AG04449 (cell line): ENCODE results near the gene ABI3.

ENCODE experiments used
- CTCF ChIA-PET: fragments of 350-600 bp; formaldehyde crosslinking; extraction: SDS; loops from one replicate; lab custom pipeline; 2021; ENCODE audit warnings: antibody characterized with exemption; lab: Yijun Ruan, JAX
- POLR2A ChIA-PET: fragments of 400-600, 350-600 bp; formaldehyde crosslinking; extraction: SDS; loops from one replicate; lab custom pipeline; 2020; ENCODE audit warnings: antibody characterized with exemption, inconsistent platforms; lab: Yijun Ruan, JAX
- DNase-seq: peaks from one replicate; pipeline ENCODE4 v3.0.0-alpha.2; 2010; ENCODE audit warnings: low read depth, low spot score
- H3K4me3 ChIP-seq: 2 replicates; pipeline ENCODE4 v1.5.1; 2011; ENCODE audit warnings: low read depth, mild to moderate bottlenecking, control low read depth, low read length
- TF ChIP-seq, protein P1 (sequence below): IDR thresholded peaks from one replicate; pipeline ENCODE4 v1.5.1; 2011; ENCODE audit warnings: mild to moderate bottlenecking, moderate library complexity, low read length, control low read depth, inconsistent platforms; ENCODE audit not compliant: insufficient read depth; ENCODE audit errors: missing control alignments

Gene ABI3

DNA sequence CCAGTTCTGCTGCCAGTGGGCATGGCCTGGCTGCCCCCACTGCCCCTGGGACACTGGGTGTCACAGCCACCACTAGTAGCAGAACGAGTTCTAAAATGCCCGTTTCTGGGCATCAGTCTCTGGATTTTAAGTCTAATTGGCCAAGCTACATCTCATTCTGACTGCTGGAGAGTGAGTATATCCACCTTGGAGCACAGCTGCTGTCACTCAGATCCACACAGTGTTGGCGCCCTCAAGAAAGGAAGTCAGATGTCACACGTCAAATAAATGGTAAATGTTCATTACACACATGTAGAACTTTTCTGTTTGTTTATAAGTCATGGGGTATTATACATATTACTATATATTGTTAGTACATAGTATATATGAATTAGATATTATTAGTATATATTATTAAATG lies 19.6 kb upstream of the ABI3 start:
- TF ChIP-seq, protein P1, sequence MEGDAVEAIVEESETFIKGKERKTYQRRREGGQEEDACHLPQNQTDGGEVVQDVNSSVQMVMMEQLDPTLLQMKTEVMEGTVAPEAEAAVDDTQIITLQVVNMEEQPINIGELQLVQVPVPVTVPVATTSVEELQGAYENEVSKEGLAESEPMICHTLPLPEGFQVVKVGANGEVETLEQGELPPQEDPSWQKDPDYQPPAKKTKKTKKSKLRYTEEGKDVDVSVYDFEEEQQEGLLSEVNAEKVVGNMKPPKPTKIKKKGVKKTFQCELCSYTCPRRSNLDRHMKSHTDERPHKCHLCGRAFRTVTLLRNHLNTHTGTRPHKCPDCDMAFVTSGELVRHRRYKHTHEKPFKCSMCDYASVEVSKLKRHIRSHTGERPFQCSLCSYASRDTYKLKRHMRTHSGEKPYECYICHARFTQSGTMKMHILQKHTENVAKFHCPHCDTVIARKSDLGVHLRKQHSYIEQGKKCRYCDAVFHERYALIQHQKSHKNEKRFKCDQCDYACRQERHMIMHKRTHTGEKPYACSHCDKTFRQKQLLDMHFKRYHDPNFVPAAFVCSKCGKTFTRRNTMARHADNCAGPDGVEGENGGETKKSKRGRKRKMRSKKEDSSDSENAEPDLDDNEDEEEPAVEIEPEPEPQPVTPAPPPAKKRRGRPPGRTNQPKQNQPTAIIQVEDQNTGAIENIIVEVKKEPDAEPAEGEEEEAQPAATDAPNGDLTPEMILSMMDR: no peak
- DNase-seq: no peak
- H3K4me3 ChIP-seq: no peak overlapping the region
- ChIA-PET CTCF (interaction anchor here (1.0 to 17.4 kb wide), 6 partner anchors 10 to 107 kb away, joined by 3 to 165 read pairs (median 6); partner anchors contain the start of gene PHOSPHO1), POLR2A (no interaction called here)

GRCh38 chr17:49191409-49191916 lies 19.0 kb upstream of the ABI3 start:
- ChIA-PET POLR2A (interaction anchor here (0.7 kb wide), 1 partner anchor 44 kb away, joined by 4 read pairs; no protein-coding TSS in a partner anchor), CTCF (interaction anchor here (0.9 to 17.4 kb wide), 8 partner anchors 10 to 106 kb away, joined by 3 to 165 read pairs (median 3); partner anchors contain the start of gene PHOSPHO1)
- H3K4me3 ChIP-seq: peak overlapping the region; percentile 83
- TF ChIP-seq, protein P1: no peak
- no peak for DNase-seq

- peak overlapping the region; percentile 83 for H3K4me3 ChIP-seq
- TF ChIP-seq, protein P1: peak; percentile 40
- peak; percentile 41 for DNase-seq
- ChIA-PET CTCF (interaction anchor here (0.9 to 17.4 kb wide), 8 partner anchors 10 to 106 kb away, joined by 3 to 165 read pairs (median 3); partner anchors contain the start of gene PHOSPHO1), POLR2A (interaction anchor here (0.7 kb wide), 1 partner anchor 45 kb away, joined by 4 read pairs; no protein-coding TSS in a partner anchor)
Observed at GRCh38 chr17:49191917-49192741, 18.4 kb upstream of the ABI3 start.

DNA sequence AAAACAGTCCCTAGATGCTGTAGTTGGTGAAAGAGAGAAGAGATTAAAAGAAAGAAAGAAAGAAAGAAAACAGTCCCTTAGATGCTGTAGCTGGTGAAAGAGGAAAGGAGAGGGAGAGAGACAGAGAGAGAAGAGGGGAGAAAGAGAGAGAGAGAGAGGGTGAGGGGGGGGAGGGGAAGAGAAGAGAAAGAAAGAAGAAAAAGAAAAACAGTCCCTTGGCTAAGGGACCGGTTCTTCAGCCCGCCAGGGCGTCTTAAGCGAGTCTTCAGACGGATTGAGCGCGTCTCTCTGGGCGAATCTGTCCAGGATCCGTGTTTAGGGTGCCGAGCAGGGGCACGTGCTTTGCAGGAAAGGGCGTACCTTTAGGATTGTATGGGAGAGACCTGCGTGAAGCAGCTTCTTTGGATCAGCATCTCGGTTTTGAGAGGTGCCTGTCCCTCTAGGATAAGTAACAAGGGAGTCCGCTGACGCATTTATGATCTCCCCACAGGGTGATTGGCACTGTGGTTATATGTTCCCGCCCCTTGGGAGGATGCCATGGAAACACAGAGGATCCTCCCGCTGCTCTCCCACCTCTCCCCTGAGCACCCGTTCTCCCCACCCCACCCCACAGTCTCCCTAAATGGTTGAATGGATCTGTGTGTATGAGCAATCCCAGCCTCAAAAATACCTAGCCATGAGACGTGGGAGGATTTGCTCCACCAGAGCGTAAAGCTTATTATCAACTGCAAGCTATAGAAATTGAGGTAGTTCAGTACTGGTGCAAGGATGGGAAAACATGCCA lies 16.8 kb upstream of the ABI3 start:
- peak overlapping the region; percentile 83 for H3K4me3 ChIP-seq
- CTCF ChIA-PET: interaction anchor here (1.1 to 17.4 kb wide), 2 partner anchors 14 to 34 kb away, joined by 3 to 165 read pairs; partner anchors contain the start of gene PHOSPHO1
- TF ChIP-seq, protein P1: no peak
- DNase-seq: no peak
- POLR2A ChIA-PET: interaction anchor here (0.6 kb wide), 1 partner anchor 134 kb away, joined by 3 read pairs; no protein-coding TSS in a partner anchor

DNA sequence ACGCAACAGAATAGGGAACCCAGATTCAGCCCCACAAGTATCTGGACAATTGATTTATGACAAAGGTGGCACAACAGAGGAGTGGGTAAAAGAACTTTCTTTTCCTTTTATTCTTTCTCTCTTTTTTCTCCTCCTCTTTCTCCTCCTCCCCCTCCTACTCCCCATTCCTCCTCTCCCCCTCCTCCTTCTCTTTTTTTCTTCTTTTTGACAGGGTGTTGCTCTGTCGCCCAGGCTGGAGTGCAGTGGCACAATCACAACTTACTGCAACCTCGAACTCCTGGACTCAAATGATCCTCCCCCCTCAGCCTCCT lies 16.3 kb upstream of the ABI3 start:
- H3K4me3 ChIP-seq: no peak overlapping the region; the same call in 1 of the 2 replicates
- TF ChIP-seq, protein P1: no peak
- ChIA-PET CTCF (interaction anchor here (1.1 to 17.4 kb wide), 3 partner anchors 13 to 97 kb away, joined by 3 to 165 read pairs (median 4); partner anchors contain the start of gene PHOSPHO1), POLR2A (no interaction called here)
- DNase-seq: no peak
